Measurements from ENCODE around the gene ADK. TPM values are rescaled to one million over a fixed set of nuclear protein-coding genes. Genes with fewer than 3 reads are reported as not detected.
"Not testable (repeated sequence)": the region's sequence is repeated elsewhere in the genome, so short reads cannot be mapped to it uniquely, and the experiment has no call there.

The ADK gene
- polyA plus RNA-seq, 1 donor from 2014 or later, result 196 TPM

DNA sequence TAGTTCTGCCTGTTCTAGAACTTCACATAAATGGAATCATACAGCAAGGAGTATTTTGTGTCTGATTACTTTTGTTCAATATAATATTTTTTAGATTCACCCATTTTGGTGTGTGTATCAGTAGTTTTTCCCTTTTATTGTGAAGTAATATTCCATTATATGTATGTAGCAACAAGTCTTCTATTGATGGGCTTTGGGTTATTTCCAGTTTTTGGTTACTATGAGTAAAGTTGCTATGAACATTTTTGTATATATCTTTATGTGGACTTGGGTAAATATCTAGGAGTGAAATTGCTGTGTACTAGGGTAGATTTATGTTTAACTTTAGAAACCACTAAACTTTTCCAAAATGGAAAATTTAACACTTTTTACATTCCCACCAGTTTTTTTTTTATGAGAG is 35.7 kb downstream of the ADK start:
- H3K9me3 Mint-ChIP-seq, result no peaks in the 10 kb centered on the region
- peak overlapping the region in 2 of 3 donors; percentile 3 to 8 for H3K27ac Mint-ChIP-seq
- peaks cover 1% of the 10 kb centered on the region for H3K27me3 Mint-ChIP-seq
- peaks cover 40 to 54% (median 51%) of the 10 kb centered on the region in 3 donors for H3K4me1 Mint-ChIP-seq
- H3K36me3 Mint-ChIP-seq, result peaks cover 3% of the 10 kb centered on the region
- H3K4me3 Mint-ChIP-seq, result peak overlapping the region in 2 of 4 donors; percentile 23 to 75

DNA sequence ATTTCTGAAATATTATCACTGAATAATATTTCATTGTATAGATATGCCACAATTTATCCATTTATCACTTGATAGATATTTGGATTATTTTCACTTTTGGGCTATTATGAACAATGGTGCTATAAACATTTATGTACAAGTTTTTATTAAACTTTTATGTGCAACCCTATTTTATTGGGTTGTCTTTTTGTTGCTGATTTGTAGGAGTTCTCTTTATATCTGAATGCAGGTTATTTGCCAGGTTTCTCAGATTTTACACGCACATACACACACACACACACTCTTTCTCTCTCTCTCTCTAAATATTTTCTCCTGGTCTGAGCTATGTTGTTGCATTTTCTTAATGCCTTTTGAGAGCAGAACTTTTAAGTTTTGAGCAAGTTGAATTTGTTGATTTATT is 36.2 kb downstream of the ADK start:
- Mint-ChIP-seq H3K36me3 (peaks cover 3% of the 10 kb centered on the region), H3K4me1 (peaks cover 39 to 54% (median 47%) of the 10 kb centered on the region in 3 donors), H3K27me3 (peaks cover 1% of the 10 kb centered on the region), H3K4me3 (peak overlapping the region in 2 of 4 donors; percentile 4 to 49), H3K9me3 (no peaks in the 10 kb centered on the region), H3K27ac (peak overlapping the region in 1 of 3 donors; percentile 3)

DNA sequence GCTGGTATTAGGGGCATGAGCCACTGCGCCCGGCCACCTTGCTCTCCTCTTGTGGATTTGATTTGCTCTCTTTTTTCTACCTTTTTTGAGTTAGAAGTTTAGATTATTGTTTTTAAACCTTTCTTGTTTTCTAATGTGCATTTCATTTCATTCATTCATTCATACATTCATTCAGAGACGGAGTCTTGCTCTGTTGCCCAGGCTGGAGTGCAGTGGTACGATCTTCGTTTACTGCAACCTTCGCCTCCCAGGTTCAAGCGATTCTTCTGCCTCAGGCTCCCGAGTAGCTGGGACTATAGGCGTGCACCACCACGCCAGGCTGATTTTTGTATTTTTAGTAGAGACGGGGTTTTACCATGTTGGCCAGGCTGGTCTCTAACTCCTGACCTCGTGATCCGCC is 37.6 kb downstream of the ADK start:
- not testable (repeated sequence) for H3K27ac Mint-ChIP-seq, H3K9me3 Mint-ChIP-seq, H3K27me3 Mint-ChIP-seq, H3K36me3 Mint-ChIP-seq
- Mint-ChIP-seq H3K4me3 (peak overlapping the region in 1 of 4 donors; percentile 43), H3K4me1 (peaks cover 49 to 65% (median 54%) of the 10 kb centered on the region in 3 donors)

GRCh38 chr10:74189999-74190421 is 39.0 kb downstream of the ADK start:
- Mint-ChIP-seq H3K27ac (peak overlapping the region; percentile 36 to 97 (median 94)), H3K36me3 (peaks cover 2% of the 10 kb centered on the region), H3K27me3 (peaks cover 1% of the 10 kb centered on the region), H3K4me3 (peak overlapping the region; percentile 9 to 91 (median 74)), H3K4me1 (peaks cover 55 to 71% (median 56%) of the 10 kb centered on the region in 3 donors), H3K9me3 (no peaks in the 10 kb centered on the region)

- Mint-ChIP-seq H3K36me3 (no peaks in the 10 kb centered on the region), H3K4me1 (peaks cover 53 to 69% (median 56%) of the 10 kb centered on the region in 3 donors), H3K27me3 (peaks cover 1% of the 10 kb centered on the region), H3K27ac (peak overlapping the region; percentile 36 to 97 (median 94)), H3K9me3 (no peaks in the 10 kb centered on the region), H3K4me3 (peak overlapping the region; percentile 9 to 91 (median 74))
These were observed 39.5 kb downstream of the ADK start for GRCh38 chr10:74190494-74190893.

DNA sequence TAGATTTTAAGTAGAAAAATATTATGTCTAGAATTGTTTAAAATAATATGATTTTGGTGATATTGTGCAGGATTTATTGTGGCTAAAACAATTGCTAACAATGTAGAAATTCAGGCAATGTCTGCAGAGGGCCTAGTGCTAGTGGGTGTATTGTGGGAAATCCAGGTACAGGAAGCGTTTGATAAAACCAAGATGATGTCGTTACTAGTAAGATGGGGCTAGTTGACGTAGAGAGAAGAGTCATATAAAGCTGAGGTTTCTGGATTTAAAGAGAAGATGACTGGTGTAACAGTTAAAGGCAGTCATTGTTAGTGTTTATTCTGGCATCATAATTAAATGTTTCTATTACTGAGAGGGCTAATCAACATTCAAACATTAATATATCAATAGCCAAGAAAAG is 43.5 kb downstream of the ADK start:
- Mint-ChIP-seq H3K4me3 (peak overlapping the region in 2 of 4 donors; percentile 14 to 67), H3K4me1 (peaks cover 44 to 64% (median 52%) of the 10 kb centered on the region in 3 donors), H3K27ac (no peak overlapping the region)

GRCh38 chr10:74194999-74195398 is 44.0 kb downstream of the ADK start:
- H3K4me3 Mint-ChIP-seq, result no peak overlapping the region
- H3K4me1 Mint-ChIP-seq, result peaks cover 39 to 59% (median 48%) of the 10 kb centered on the region in 3 donors
- peaks cover 4% of the 10 kb centered on the region for H3K36me3 Mint-ChIP-seq
- no peaks in the 10 kb centered on the region for H3K27me3 Mint-ChIP-seq
- H3K27ac Mint-ChIP-seq, result no peak overlapping the region
- H3K9me3 Mint-ChIP-seq, result peaks cover 0 to 2% (median 0%) of the 10 kb centered on the region in 3 donors

More for the DNA sequence above, 43.5 kb downstream of the ADK start:
- peaks cover 0 to 2% (median 0%) of the 10 kb centered on the region in 3 donors for H3K9me3 Mint-ChIP-seq
- H3K36me3 Mint-ChIP-seq, result peaks cover 4% of the 10 kb centered on the region
- peaks cover 1% of the 10 kb centered on the region for H3K27me3 Mint-ChIP-seq

GRCh38 chr10:74199315-74199714 is 48.3 kb downstream of the ADK start:
- H3K4me3 Mint-ChIP-seq, result peak overlapping the region in 1 of 4 donors; percentile 20
- H3K36me3 Mint-ChIP-seq, result peaks cover 9% of the 10 kb centered on the region
- peak overlapping the region in 1 of 3 donors; percentile 71 for H3K27ac Mint-ChIP-seq
- peaks cover 18 to 36% (median 19%) of the 10 kb centered on the region in 3 donors for H3K4me1 Mint-ChIP-seq
- H3K27me3 Mint-ChIP-seq, result no peaks in the 10 kb centered on the region
- H3K9me3 Mint-ChIP-seq, result peaks cover 0 to 2% (median 0%) of the 10 kb centered on the region in 3 donors

DNA sequence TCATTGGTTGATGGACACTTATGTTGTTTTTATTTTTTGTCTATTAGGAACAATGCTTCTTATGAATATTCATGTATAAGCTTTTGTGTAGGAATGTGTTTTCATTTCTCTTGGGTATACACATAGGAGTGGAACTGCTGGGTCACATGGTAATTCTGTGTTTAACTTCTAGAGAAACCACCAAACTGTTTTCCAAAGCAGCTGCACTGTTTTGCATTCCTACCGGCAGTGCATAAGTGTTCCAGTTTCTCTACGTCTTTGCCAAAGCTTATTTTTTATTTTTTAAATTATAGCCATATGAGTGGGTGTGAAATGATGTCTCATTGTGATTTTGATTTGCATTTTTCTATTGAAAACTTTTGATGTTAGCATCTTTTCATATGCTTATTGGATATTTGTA is 51.3 kb downstream of the ADK start:
- peaks cover 13 to 33% (median 15%) of the 10 kb centered on the region in 3 donors for H3K4me1 Mint-ChIP-seq
- no peak overlapping the region for H3K27ac Mint-ChIP-seq
- no peak overlapping the region for H3K4me3 Mint-ChIP-seq
- peaks cover 8% of the 10 kb centered on the region for H3K36me3 Mint-ChIP-seq
- peaks cover 0 to 2% (median 0%) of the 10 kb centered on the region in 3 donors for H3K9me3 Mint-ChIP-seq
- H3K27me3 Mint-ChIP-seq, result no peaks in the 10 kb centered on the region

- Mint-ChIP-seq H3K27me3 (no peaks in the 10 kb centered on the region), H3K36me3 (peaks cover 3% of the 10 kb centered on the region), H3K27ac (no peak overlapping the region), H3K4me3 (peak overlapping the region in 1 of 4 donors; percentile 63), H3K9me3 (no peaks in the 10 kb centered on the region), H3K4me1 (peaks cover 7 to 19% (median 13%) of the 10 kb centered on the region in 3 donors)
These were observed 55.7 kb downstream of the ADK start for GRCh38 chr10:74206746-74207145.

GRCh38 chr10:74207691-74208480 is 56.9 kb downstream of the ADK start:
- H3K4me1 Mint-ChIP-seq, result peaks cover 12 to 28% (median 23%) of the 10 kb centered on the region in 3 donors
- H3K9me3 Mint-ChIP-seq, result no peaks in the 10 kb centered on the region

GRCh38 chr10:74208997-74209396 is 58.0 kb downstream of the ADK start:
- H3K4me1 Mint-ChIP-seq, result peaks cover 16 to 34% (median 27%) of the 10 kb centered on the region in 3 donors
- H3K4me3 Mint-ChIP-seq, result no peak overlapping the region
- no peaks in the 10 kb centered on the region for H3K27me3 Mint-ChIP-seq
- H3K27ac Mint-ChIP-seq, result no peak overlapping the region
- no peaks in the 10 kb centered on the region for H3K9me3 Mint-ChIP-seq
- peaks cover 2% of the 10 kb centered on the region for H3K36me3 Mint-ChIP-seq

More at GRCh38 chr10:74207691-74208480, 56.9 kb downstream of the ADK start:
- H3K27me3 Mint-ChIP-seq, result no peaks in the 10 kb centered on the region
- peak overlapping the region in 1 of 4 donors; percentile 55 for H3K4me3 Mint-ChIP-seq
- peaks cover 3% of the 10 kb centered on the region for H3K36me3 Mint-ChIP-seq
- peak overlapping the region in 2 of 3 donors; percentile 14 to 77 for H3K27ac Mint-ChIP-seq

DNA sequence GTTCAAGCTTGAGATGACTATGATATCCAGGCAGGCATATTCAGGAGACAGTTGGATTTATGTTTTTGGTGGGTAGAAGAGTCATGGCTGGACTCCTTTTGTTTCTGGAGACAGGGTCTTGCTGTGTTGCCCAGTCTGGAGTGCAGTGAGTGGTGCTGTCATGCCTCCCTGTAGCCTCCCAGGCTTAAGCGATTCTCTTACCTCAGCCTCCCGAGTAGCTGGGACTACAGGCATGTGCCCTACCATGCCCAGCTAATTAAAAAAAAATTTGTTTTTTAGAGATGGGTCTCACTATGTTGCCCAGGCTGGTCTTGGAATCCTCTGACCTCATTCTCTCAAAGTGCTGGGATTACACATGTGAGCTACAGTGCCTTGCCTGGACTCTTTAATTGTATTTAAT is 62.0 kb downstream of the ADK start:
- H3K27me3 Mint-ChIP-seq, result no peaks in the 10 kb centered on the region
- no peaks in the 10 kb centered on the region for H3K9me3 Mint-ChIP-seq
- peaks cover 12 to 28% (median 22%) of the 10 kb centered on the region in 3 donors for H3K4me1 Mint-ChIP-seq
- H3K36me3 Mint-ChIP-seq, result peaks cover under 1% of the 10 kb centered on the region
- no peak overlapping the region for H3K4me3 Mint-ChIP-seq
- peak overlapping the region in 1 of 3 donors; percentile 5 for H3K27ac Mint-ChIP-seq

DNA sequence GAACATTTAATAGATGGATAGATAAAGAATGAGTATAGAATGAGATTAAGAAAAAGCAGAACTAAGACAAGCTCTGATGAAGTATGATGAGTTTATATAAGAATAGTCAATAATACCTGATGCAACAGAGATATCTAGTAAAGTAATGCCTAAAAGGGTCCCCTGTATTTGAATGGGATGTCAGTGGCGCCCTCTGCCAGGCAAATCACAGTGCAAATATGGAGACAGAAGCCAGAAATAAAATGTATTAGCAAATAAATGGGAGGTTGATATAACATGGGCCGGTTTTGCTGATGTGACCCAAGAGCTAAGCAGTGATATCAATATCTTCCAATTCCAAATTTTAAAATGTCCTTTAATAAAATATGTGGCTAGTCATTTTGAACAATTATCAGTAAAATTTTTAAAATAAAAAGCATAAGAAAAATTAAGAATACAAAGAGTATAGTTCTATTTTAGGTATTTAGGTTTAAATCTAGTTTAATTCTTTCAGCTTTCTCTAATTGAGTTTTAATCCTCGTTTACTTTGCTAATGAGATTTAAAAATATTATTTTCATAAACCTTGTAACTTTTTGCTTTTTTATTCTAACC is 62.6 kb downstream of the ADK start:
- Mint-ChIP-seq H3K4me3 (no peak overlapping the region), H3K9me3 (no peaks in the 10 kb centered on the region), H3K4me1 (peaks cover 8 to 28% (median 20%) of the 10 kb centered on the region in 3 donors), H3K27ac (no peak overlapping the region), H3K36me3 (peaks cover 2% of the 10 kb centered on the region), H3K27me3 (no peaks in the 10 kb centered on the region)

DNA sequence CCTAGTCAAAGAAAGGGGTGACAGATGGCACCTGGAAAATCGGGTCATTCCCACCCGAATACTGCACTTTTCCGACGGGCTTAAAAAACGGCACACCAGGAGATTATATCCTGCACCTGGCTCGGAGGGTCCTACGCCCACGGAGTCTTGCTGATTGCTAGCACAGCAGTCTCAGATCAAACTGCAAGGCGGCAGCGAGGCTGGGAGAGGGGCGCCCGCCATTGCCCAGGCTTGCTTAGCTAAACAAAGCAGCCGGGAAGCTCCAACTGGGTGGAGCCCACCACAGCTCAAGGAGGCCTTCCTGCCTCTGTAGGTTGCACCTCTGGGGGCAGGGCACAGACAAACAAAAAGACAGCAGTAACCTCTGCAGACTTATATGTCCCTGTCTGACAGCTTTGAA is 66.1 kb downstream of the ADK start:
- H3K27ac Mint-ChIP-seq, result not testable (repeated sequence)

More for the DNA sequence above, 66.1 kb downstream of the ADK start:
- H3K4me1 Mint-ChIP-seq, result peaks cover 8 to 21% (median 15%) of the 10 kb centered on the region in 3 donors
- H3K27me3 Mint-ChIP-seq, H3K36me3 Mint-ChIP-seq, H3K9me3 Mint-ChIP-seq, H3K4me3 Mint-ChIP-seq: not testable (repeated sequence)

Data from IgD-negative memory B cell (primary cell).